ENCODE results near the gene DNAAF9.

DNA sequence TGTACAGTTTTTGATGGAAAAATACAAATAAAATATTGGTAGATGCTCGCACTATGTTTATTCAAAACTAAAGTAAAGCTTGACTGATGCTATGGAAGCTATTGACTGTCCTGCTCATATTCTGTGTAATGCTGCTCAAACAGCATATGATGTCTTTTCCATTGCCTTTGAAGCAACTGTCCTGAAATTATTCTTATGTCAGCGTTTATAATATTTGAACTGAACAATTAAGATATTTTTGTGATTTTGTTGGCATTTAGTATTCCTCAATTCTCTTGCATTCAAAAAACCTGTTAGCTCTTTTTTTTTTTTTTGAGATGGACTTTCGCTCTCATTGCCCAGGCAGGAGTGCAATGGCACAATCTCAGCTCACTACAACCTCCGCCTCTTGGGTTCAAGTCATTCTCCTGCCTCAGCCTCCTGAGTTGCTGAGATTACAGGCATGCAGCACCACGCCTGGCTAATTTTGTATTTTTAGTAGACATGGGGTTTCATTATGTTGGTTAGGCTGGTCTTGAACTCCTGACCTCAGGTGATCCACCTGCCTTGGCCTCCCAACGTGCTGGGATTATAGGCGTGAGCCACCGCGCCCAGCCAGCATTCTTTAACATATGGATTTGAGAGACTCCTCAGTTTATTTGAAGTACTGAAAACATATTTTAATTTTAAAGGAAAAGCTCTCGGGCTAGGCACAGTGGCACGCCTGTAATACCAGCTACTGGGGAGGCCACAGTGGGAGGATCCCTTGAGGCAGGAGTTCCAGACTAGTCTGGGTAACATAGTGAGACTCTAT is 5.3 kb upstream of the DNAAF9 start:
- TF ChIP-seq POLR2A (IDR thresholded peaks at IDR 0.05; ENCODE audit: low read depth, low read length) = no peak
- no peak for TF ChIP-seq TAF1 (IDR thresholded peaks at IDR 0.05; ENCODE audit: low read depth, low read length)
- TF ChIP-seq POLR2AphosphoS5 (IDR thresholded peaks at IDR 0.05; ENCODE audit: low read depth, low read length) = no peak
- TF ChIP-seq SPI1 (IDR thresholded peaks at IDR 0.05; ENCODE audit: low read depth, low read length) = no peak
- no peak for TF ChIP-seq POU2F2 (IDR thresholded peaks at IDR 0.05; ENCODE audit: low read depth, low read length)
- TF ChIP-seq PAX5 (IDR thresholded peaks at IDR 0.05; ENCODE audit: insufficient read depth, low read length, severe bottlenecking) = no peak

All from GM12891 (cell line).